Liver (tissue), 9 donors: ENCODE results near the gene KPRP. TPM values are rescaled to one million over a fixed set of nuclear protein-coding genes. Genes with fewer than 3 reads are reported as not detected.

ENCODE experiments used
- DNase-seq: peaks from one replicate; pipeline ENCODE4 v3.0.0-alpha.2; 2017; ENCODE audit warnings: low spot score
- H3K27ac ChIP-seq, 2 donors: one replicate each; pipeline ENCODE4 v1.7.0; 2013; ENCODE audit warnings: inconsistent platforms in 2 of 2, low read length in 2 of 2, control low read depth in 1 of 2, low read depth in 1 of 2, mild to moderate bottlenecking in 1 of 2
- H3K27me3 ChIP-seq, 4 donors: one replicate each; pipeline versions ENCODE4 v1.6.1 to v1.7.0; 2013; ENCODE audit warnings: low read length in 3 of 4, inconsistent platforms in 1 of 4, mild to moderate bottlenecking in 1 of 4, moderate library complexity in 1 of 4; ENCODE audit not compliant: control insufficient read depth in 4 of 4, insufficient read depth in 4 of 4
- H3K36me3 ChIP-seq, 4 donors: one replicate each; pipeline versions ENCODE4 v1.6.1 to v1.7.0; 2013; ENCODE audit warnings: low read length in 3 of 4, mild to moderate bottlenecking in 3 of 4, low read depth in 1 of 4, moderate library complexity in 1 of 4; ENCODE audit not compliant: control insufficient read depth in 4 of 4, insufficient read depth in 3 of 4
- H3K4me1 ChIP-seq, 4 donors: one replicate each; pipeline versions ENCODE4 v1.6.1 to v1.7.0; 2013; ENCODE audit warnings: low read length in 3 of 4, mild to moderate bottlenecking in 3 of 4, moderate library complexity in 1 of 4; ENCODE audit not compliant: control insufficient read depth in 4 of 4, insufficient read depth in 4 of 4
- H3K4me3 ChIP-seq, 3 donors: one replicate each; pipeline versions ENCODE4 v1.6.1 to v1.7.0; 2013; ENCODE audit warnings: low read length in 3 of 3, control low read depth in 1 of 3, low read depth in 1 of 3, mild to moderate bottlenecking in 1 of 3
- H3K9ac ChIP-seq, 2 donors: one replicate each; pipeline ENCODE4 v1.7.0; 2013; ENCODE audit warnings: low read length in 2 of 2, mild to moderate bottlenecking in 2 of 2, moderate library complexity in 2 of 2, control low read depth in 1 of 2, low read depth in 1 of 2
- H3K9me3 ChIP-seq, 4 donors: one replicate each; pipeline versions ENCODE4 v1.6.1 to v1.7.0; 2013; ENCODE audit warnings: low read length in 3 of 4; ENCODE audit not compliant: control insufficient read depth in 4 of 4
- EGR1 ChIP-seq, 2 donors: IDR thresholded peaks; 2 replicates each; pipeline ENCODE4 v1.6.1; 2016 to 2018; ENCODE audit warnings: antibody characterized with exemption in 2 of 2, low read depth in 2 of 2
- FOXA2 ChIP-seq: IDR thresholded peaks from 2 replicates; pipeline ENCODE4 v1.6.1; 2016; ENCODE audit warnings: antibody characterized with exemption
- GABPA ChIP-seq, 2 donors: IDR thresholded peaks in 1 of 2; conservative IDR thresholded peaks in 1 of 2; 2 replicates each; pipeline ENCODE4 v1.6.1; 2016; ENCODE audit warnings: antibody characterized with exemption in 2 of 2, mild to moderate bottlenecking in 1 of 2, moderate library complexity in 1 of 2
- HNF4A ChIP-seq, 2 donors: conservative IDR thresholded peaks; 2 replicates each; pipeline ENCODE4 v1.6.1; 2016; ENCODE audit warnings: antibody characterized with exemption in 2 of 2, mild to moderate bottlenecking in 2 of 2
- HNF4G ChIP-seq: IDR thresholded peaks from 2 replicates; pipeline ENCODE4 v1.6.1; 2016; ENCODE audit warnings: antibody characterized with exemption
- JUND ChIP-seq, 2 donors: IDR thresholded peaks; 2 replicates each; pipeline ENCODE4 v1.6.1; 2016; ENCODE audit warnings: antibody characterized with exemption in 2 of 2
- NR2F2 ChIP-seq: IDR thresholded peaks from 2 replicates; pipeline ENCODE4 v1.6.1; 2016; ENCODE audit warnings: antibody characterized with exemption
- RXRA ChIP-seq, 2 donors: IDR thresholded peaks; 2 replicates each; pipeline ENCODE4 v1.6.1; 2017 to 2018; ENCODE audit warnings: antibody characterized with exemption in 2 of 2, mild to moderate bottlenecking in 1 of 2
- SP1 ChIP-seq: IDR thresholded peaks from 2 replicates; pipeline ENCODE4 v1.6.1; 2018; ENCODE audit warnings: antibody characterized with exemption, mild to moderate bottlenecking
- TAF1 ChIP-seq: conservative IDR thresholded peaks from 2 replicates; pipeline ENCODE4 v1.6.1; 2016; ENCODE audit warnings: antibody characterized with exemption, mild to moderate bottlenecking
- WGBS: extraction: QIAGEN DNeasy Blood & Tissue Kit; methylation state at CpG from one replicate; pipeline ENCODE4 v1.1.7; 2013; 5-methylcytosine and 5-hydroxymethylcytosine counted together
- polyA plus RNA-seq, 2 donors: library from polyadenylated mRNA; stranded (reverse) in 1 of 2; unstranded in 1 of 2; fragments of 200-250 nt in 1 of 2; fragments of >200 nt in 1 of 2; fragmentation: Nextera tagmentation in 1 of 2; extraction: Ambion mirVana in 1 of 2; gene quantifications; one replicate each; pipeline versions ENCODE4 v1.2.1 to v1.2.3, GENCODE V29; 2013 to 2015
- total RNA-seq, 2 donors: library from RNA; depleted of rRNA; stranded (reverse); fragments of >200 nt; gene quantifications; one replicate each; pipeline ENCODE4 v1.2.3, GENCODE V29; 2014
- TF ChIP-seq, protein P1 (sequence below): IDR thresholded peaks from 2 replicates; pipeline ENCODE4 v1.6.1; 2016; ENCODE audit warnings: antibody characterized with exemption
- TF ChIP-seq, protein P2 (sequence below): IDR thresholded peaks from 2 replicates; pipeline ENCODE4 v1.6.1; 2016; ENCODE audit warnings: antibody characterized with exemption
- TF ChIP-seq, protein P3 (sequence below): IDR thresholded peaks from 2 replicates; pipeline ENCODE4 v1.6.1; 2016; ENCODE audit warnings: antibody characterized with exemption, mild to moderate bottlenecking
- TF ChIP-seq, protein P4 (sequence below): IDR thresholded peaks from 2 replicates; pipeline ENCODE4 v1.6.1; 2016; ENCODE audit warnings: antibody characterized with exemption
- donor health status: healthy.
- donor health status: healthy.
- donor health status: healthy.
- donor health status: healthy.
- donor health status: healthy.

Gene KPRP
- total and polyA plus RNA-seq, 4 donors = not detected

DNA sequence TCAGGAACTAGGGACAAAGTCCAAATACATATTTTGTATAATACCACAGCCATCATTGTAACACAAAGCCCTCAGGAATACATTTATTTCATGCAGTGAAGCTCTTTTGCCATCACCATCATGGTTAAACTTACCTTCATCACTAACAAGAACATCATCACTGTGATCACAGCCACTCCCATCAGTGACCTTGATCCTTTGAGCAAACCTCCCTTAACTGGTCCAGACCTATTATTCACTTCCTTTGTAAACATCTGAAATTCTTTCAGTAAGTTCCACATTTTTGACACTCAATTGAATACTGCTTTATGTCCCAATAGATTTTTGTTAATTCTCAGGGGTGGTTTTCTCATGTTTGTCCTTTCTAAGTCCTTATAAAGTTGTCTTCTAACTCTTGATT is 16.2 kb upstream of the KPRP start:
- H3K9ac ChIP-seq = no peak overlapping the region
- no peaks in the 10 kb centered on the region for H3K9me3 ChIP-seq
- H3K36me3 ChIP-seq = no peaks in the 10 kb centered on the region
- no peak overlapping the region for H3K27ac ChIP-seq
- TF ChIP-seq EGR1 (IDR thresholded peaks at IDR 0.05; ENCODE audit: low read depth in 2 of 2) (no peak), GABPA (IDR thresholded peaks at IDR 0.05 in 1 of 2, conservative IDR thresholded peaks at IDR 0.05 in 1 of 2) (no peak), HNF4A (conservative IDR thresholded peaks at IDR 0.05) (no peak)
- DNase-seq = no peak
- H3K27me3 ChIP-seq = no peaks in the 10 kb centered on the region
- H3K4me1 ChIP-seq = peaks cover 0 to 3% (median 1%) of the 10 kb centered on the region in 4 donors
- no peak overlapping the region for H3K4me3 ChIP-seq

DNA sequence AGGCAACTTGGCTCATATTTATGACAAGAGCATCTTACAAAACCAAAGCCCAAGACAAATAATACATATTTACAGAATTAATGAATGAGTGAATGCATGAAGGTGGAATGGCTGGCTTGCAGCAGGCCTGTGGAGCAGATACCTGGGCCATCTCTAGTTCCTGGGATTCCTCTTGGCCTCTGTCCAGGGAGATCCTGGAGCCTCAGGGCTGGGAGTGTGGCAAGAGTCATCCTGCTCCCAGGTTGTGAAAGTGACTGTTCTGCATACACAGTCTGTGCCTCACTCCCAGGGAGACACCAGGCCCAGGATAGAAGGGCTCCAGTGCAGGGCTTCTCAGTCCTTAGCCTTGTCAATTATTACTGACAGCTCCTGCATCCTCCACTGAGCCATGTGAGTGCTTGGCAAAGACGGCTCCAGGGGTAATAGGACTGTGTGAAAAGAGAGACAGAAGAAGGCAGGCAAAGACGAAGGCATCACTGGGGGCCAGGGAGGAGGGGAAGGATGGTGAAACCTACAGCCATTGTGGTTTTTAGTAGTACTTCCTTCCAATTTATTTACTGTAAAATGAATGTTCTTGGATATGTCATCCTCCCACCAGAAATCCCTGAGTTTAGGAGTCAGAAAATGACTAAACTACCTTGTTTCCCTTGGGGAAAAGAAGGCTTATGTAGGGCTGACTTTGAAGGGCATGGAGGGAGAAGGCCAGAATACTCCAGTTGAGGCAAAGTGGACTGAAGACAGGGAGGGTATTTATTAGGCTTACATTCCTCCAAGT is 14.3 kb upstream of the KPRP start:
- no peak overlapping the region for H3K27ac ChIP-seq
- no peaks in the 10 kb centered on the region for H3K9me3 ChIP-seq
- no peaks in the 10 kb centered on the region for H3K27me3 ChIP-seq
- 62% methylated on average over 2 of the region's 2 CpGs for WGBS
- H3K9ac ChIP-seq = no peak overlapping the region
- peaks cover 0 to 3% (median 1%) of the 10 kb centered on the region in 4 donors for H3K4me1 ChIP-seq
- H3K36me3 ChIP-seq = no peaks in the 10 kb centered on the region
- DNase-seq = no peak
- H3K4me3 ChIP-seq = no peak overlapping the region
- TF ChIP-seq FOXA2 = no peak
- TF ChIP-seq NR2F2 = no peak
- TF ChIP-seq, protein P1, sequence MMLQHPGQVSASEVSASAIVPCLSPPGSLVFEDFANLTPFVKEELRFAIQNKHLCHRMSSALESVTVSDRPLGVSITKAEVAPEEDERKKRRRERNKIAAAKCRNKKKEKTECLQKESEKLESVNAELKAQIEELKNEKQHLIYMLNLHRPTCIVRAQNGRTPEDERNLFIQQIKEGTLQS = no peak
- no peak for TF ChIP-seq EGR1 (IDR thresholded peaks at IDR 0.05; ENCODE audit: low read depth in 2 of 2)
- TF ChIP-seq TAF1 = no peak
- TF ChIP-seq RXRA (IDR thresholded peaks at IDR 0.05) = no peak
- TF ChIP-seq SP1 = no peak
- TF ChIP-seq, protein P2, sequence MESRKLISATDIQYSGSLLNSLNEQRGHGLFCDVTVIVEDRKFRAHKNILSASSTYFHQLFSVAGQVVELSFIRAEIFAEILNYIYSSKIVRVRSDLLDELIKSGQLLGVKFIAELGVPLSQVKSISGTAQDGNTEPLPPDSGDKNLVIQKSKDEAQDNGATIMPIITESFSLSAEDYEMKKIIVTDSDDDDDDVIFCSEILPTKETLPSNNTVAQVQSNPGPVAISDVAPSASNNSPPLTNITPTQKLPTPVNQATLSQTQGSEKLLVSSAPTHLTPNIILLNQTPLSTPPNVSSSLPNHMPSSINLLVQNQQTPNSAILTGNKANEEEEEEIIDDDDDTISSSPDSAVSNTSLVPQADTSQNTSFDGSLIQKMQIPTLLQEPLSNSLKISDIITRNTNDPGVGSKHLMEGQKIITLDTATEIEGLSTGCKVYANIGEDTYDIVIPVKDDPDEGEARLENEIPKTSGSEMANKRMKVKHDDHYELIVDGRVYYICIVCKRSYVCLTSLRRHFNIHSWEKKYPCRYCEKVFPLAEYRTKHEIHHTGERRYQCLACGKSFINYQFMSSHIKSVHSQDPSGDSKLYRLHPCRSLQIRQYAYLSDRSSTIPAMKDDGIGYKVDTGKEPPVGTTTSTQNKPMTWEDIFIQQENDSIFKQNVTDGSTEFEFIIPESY = no peak
- TF ChIP-seq, protein P3, sequence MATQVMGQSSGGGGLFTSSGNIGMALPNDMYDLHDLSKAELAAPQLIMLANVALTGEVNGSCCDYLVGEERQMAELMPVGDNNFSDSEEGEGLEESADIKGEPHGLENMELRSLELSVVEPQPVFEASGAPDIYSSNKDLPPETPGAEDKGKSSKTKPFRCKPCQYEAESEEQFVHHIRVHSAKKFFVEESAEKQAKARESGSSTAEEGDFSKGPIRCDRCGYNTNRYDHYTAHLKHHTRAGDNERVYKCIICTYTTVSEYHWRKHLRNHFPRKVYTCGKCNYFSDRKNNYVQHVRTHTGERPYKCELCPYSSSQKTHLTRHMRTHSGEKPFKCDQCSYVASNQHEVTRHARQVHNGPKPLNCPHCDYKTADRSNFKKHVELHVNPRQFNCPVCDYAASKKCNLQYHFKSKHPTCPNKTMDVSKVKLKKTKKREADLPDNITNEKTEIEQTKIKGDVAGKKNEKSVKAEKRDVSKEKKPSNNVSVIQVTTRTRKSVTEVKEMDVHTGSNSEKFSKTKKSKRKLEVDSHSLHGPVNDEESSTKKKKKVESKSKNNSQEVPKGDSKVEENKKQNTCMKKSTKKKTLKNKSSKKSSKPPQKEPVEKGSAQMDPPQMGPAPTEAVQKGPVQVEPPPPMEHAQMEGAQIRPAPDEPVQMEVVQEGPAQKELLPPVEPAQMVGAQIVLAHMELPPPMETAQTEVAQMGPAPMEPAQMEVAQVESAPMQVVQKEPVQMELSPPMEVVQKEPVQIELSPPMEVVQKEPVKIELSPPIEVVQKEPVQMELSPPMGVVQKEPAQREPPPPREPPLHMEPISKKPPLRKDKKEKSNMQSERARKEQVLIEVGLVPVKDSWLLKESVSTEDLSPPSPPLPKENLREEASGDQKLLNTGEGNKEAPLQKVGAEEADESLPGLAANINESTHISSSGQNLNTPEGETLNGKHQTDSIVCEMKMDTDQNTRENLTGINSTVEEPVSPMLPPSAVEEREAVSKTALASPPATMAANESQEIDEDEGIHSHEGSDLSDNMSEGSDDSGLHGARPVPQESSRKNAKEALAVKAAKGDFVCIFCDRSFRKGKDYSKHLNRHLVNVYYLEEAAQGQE = no peak
- TF ChIP-seq JUND (IDR thresholded peaks at IDR 0.05) = no peak
- TF ChIP-seq, protein P4, sequence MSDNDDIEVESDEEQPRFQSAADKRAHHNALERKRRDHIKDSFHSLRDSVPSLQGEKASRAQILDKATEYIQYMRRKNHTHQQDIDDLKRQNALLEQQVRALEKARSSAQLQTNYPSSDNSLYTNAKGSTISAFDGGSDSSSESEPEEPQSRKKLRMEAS = no peak
- TF ChIP-seq HNF4G = no peak
- TF ChIP-seq HNF4A (conservative IDR thresholded peaks at IDR 0.05) = no peak
